ENCODE measurements around the gene EXOC6. TPM values are rescaled to one million over a fixed set of nuclear protein-coding genes. Genes with fewer than 3 reads are reported as not detected.

The EXOC6 gene
- total RNA-seq, 2 experiments from 2014 or later = 8.8 to 9.5 TPM

DNA sequence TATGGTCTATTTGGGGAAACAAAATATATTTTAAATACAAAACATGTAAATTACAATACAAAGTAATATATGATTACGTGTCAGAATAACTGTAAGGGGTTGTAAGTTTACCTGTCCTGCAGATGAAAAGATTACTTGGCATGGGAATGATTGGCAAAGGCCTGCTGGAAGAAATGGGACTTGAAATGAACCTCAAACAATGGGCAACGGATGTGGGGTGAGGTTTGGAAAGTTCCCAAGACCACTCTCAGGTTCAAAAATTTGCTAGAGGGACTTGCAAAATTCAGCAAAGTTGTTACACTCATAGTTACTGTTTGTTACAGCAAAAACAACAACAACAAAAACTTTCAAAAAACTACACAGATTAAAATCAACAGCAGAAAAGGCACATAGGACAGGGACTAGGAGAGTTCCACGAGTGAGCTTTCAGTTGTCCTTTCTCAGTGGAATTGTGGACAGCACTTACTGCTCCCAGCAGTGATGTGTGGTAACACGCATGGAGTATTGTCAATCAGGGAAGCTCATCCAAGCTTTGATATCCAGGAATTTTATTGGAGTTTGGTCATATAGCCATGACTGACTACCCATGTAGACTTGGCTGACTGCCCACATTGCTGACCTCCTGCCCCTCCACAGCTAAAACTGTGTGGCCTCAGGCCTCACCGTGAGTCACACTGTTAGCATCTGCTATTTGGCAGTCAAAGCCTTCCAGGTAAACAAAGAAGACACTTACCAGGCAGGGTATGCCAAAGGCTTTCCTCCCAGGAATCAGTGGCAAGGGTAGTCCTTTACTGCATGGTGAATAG is 43.8 kb downstream of the EXOC6 start:
- H3K27me3 Mint-ChIP-seq = no peaks in the 10 kb centered on the region
- TF ChIP-seq, protein P1, sequence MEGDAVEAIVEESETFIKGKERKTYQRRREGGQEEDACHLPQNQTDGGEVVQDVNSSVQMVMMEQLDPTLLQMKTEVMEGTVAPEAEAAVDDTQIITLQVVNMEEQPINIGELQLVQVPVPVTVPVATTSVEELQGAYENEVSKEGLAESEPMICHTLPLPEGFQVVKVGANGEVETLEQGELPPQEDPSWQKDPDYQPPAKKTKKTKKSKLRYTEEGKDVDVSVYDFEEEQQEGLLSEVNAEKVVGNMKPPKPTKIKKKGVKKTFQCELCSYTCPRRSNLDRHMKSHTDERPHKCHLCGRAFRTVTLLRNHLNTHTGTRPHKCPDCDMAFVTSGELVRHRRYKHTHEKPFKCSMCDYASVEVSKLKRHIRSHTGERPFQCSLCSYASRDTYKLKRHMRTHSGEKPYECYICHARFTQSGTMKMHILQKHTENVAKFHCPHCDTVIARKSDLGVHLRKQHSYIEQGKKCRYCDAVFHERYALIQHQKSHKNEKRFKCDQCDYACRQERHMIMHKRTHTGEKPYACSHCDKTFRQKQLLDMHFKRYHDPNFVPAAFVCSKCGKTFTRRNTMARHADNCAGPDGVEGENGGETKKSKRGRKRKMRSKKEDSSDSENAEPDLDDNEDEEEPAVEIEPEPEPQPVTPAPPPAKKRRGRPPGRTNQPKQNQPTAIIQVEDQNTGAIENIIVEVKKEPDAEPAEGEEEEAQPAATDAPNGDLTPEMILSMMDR (IDR thresholded peaks at IDR 0.05) = no peak
- POLR2A ChIA-PET = no interaction called here
- no peaks in the 10 kb centered on the region for H3K9me3 Mint-ChIP-seq
- DNase-seq = no peak
- no peak overlapping the region for H3K27ac Mint-ChIP-seq
- H3K4me3 Mint-ChIP-seq = no peak overlapping the region
- intact Hi-C loops (cut with micrococcal nuclease) = no loop called here
- no peaks in the 10 kb centered on the region for H3K36me3 Mint-ChIP-seq (ENCODE audit: low read depth)
- H3K4me1 Mint-ChIP-seq (ENCODE audit: low read depth) = no peaks in the 10 kb centered on the region
- CTCF ChIA-PET = interaction anchor here (1.0 to 1.1 kb wide), 2 partner anchors 8 to 12 kb away, joined by 3 read pairs; no protein-coding TSS in a partner anchor
- ATAC-seq = no peak

GRCh38 chr10:92892691-92893054 is 44.4 kb downstream of the EXOC6 start:
- no peak overlapping the region for H3K4me3 Mint-ChIP-seq
- H3K36me3 Mint-ChIP-seq (ENCODE audit: low read depth) = no peaks in the 10 kb centered on the region
- H3K9me3 Mint-ChIP-seq = no peaks in the 10 kb centered on the region
- DNase-seq = no peak
- intact Hi-C loops (cut with micrococcal nuclease) = no loop called here
- POLR2A ChIA-PET = no interaction called here
- no peak for ATAC-seq
- no peaks in the 10 kb centered on the region for H3K27me3 Mint-ChIP-seq
- TF ChIP-seq, protein P1 (IDR thresholded peaks at IDR 0.05) = no peak
- no peak overlapping the region for H3K27ac Mint-ChIP-seq
- H3K4me1 Mint-ChIP-seq (ENCODE audit: low read depth) = no peaks in the 10 kb centered on the region
- CTCF ChIA-PET = interaction anchor here (1.0 to 1.1 kb wide), 2 partner anchors 9 to 12 kb away, joined by 3 read pairs; no protein-coding TSS in a partner anchor

DNA sequence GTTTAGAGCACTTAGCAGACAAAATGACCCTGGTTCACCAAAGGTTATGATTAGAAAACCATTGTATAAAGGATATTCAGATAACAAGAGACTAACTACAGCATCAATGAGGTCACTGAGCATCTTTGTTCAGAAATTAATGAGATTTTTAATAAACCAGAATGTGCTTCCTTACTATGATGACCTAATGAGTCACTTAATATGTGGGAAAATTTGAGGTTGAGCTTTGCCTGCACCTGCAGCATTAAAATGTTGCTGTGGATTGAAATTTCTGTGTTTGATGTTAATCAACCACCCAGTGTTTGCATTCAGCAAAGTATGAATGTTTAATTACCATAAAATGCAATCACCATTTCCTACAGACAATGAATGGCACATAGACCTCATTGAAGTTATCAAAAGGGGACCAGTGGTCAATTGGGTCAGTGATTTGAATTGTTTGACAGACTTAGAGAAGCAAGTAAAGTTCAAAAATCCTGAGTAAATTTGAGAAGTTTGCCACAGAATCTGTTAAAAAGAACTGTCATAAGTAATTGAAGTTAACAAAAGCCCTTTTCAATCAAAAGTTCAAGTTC is 45.8 kb downstream of the EXOC6 start:
- TF ChIP-seq, protein P1 (IDR thresholded peaks at IDR 0.05) = no peak
- intact Hi-C loops (cut with micrococcal nuclease) = no loop called here
- ATAC-seq = no peak
- CTCF ChIA-PET = interaction anchor here (0.8 to 1.4 kb wide), 2 partner anchors 9 to 11 kb away, joined by 4 read pairs; no protein-coding TSS in a partner anchor
- Mint-ChIP-seq H3K4me3 (no peak overlapping the region), H3K27me3 (no peaks in the 10 kb centered on the region), H3K4me1 (ENCODE audit: low read depth) (no peaks in the 10 kb centered on the region), H3K27ac (no peak overlapping the region), H3K9me3 (no peaks in the 10 kb centered on the region), H3K36me3 (ENCODE audit: low read depth) (no peaks in the 10 kb centered on the region)
- POLR2A ChIA-PET = no interaction called here
- DNase-seq = no peak

- ChIA-PET CTCF (interaction anchor here (1.3 to 1.4 kb wide), 2 partner anchors 55 to 66 kb away, joined by 3 read pairs; no protein-coding TSS in a partner anchor), POLR2A (no interaction called here)
- no peaks in the 10 kb centered on the region for H3K9me3 Mint-ChIP-seq
- no peak for DNase-seq
- TF ChIP-seq, protein P1 (IDR thresholded peaks at IDR 0.05) = no peak
- intact Hi-C loops (cut with micrococcal nuclease) = no loop called here
- H3K4me1 Mint-ChIP-seq (ENCODE audit: low read depth) = peaks cover 15% of the 10 kb centered on the region
- no peaks in the 10 kb centered on the region for H3K27me3 Mint-ChIP-seq
- H3K4me3 Mint-ChIP-seq = no peak overlapping the region
- no peak overlapping the region for H3K27ac Mint-ChIP-seq
- ATAC-seq = no peak
- H3K36me3 Mint-ChIP-seq (ENCODE audit: low read depth) = no peaks in the 10 kb centered on the region
Measured at GRCh38 chr10:92897916-92898315, 49.6 kb downstream of the EXOC6 start.

- no peaks in the 10 kb centered on the region for H3K9me3 Mint-ChIP-seq
- peak; percentile 40 for DNase-seq
Measured at GRCh38 chr10:92901819-92902251, 53.5 kb downstream of the EXOC6 start.

More at GRCh38 chr10:92901819-92902251, 53.5 kb downstream of the EXOC6 start:
- CTCF ChIA-PET = interaction anchor here (1.4 kb wide), 1 partner anchor 17 kb away, joined by 7 read pairs; no protein-coding TSS in a partner anchor
- TF ChIP-seq, protein P1 (IDR thresholded peaks at IDR 0.05) = no peak
- no peaks in the 10 kb centered on the region for H3K27me3 Mint-ChIP-seq
- peak; percentile 83 for ATAC-seq
- peaks cover under 1% of the 10 kb centered on the region for H3K36me3 Mint-ChIP-seq (ENCODE audit: low read depth)
- H3K4me3 Mint-ChIP-seq = peak overlapping the region; percentile 7
- POLR2A ChIA-PET = no interaction called here
- intact Hi-C loops (cut with micrococcal nuclease) = no loop called here
- peaks cover 15% of the 10 kb centered on the region for H3K4me1 Mint-ChIP-seq (ENCODE audit: low read depth)
- no peak overlapping the region for H3K27ac Mint-ChIP-seq
